ENCODE results near the gene LILRB5.

GRCh38 chr19:54271106-54271505, 14.0 kb upstream of the LILRB5 start:
- TF ChIP-seq CTCF (IDR thresholded peaks at IDR 0.05; ENCODE audit: insufficient read depth, low read length), result no peak
- TF ChIP-seq POLR2AphosphoS5 (IDR thresholded peaks at IDR 0.05; ENCODE audit: low read depth), result no peak
- no peak for TF ChIP-seq REST (IDR thresholded peaks at IDR 0.05; ENCODE audit: insufficient replicate concordance, low read depth)
- no peak for TF ChIP-seq GABPA (IDR thresholded peaks at IDR 0.05; ENCODE audit: low read depth)
- TF ChIP-seq SPI1 (IDR thresholded peaks at IDR 0.05; ENCODE audit: borderline replicate concordance, low read depth), result peak; percentile 39; the same call in 1 of the 2 replicates

All from HL-60 (cell line).